ENCODE data around the gene SIGLEC11.
A peak's percentile ranks its signal among the peaks of the same experiment; 100 is the strongest.
"Not testable (repeated sequence)": the region's sequence is repeated elsewhere in the genome, so short reads cannot be mapped to it uniquely, and the experiment has no call there.

Gene SIGLEC11

DNA sequence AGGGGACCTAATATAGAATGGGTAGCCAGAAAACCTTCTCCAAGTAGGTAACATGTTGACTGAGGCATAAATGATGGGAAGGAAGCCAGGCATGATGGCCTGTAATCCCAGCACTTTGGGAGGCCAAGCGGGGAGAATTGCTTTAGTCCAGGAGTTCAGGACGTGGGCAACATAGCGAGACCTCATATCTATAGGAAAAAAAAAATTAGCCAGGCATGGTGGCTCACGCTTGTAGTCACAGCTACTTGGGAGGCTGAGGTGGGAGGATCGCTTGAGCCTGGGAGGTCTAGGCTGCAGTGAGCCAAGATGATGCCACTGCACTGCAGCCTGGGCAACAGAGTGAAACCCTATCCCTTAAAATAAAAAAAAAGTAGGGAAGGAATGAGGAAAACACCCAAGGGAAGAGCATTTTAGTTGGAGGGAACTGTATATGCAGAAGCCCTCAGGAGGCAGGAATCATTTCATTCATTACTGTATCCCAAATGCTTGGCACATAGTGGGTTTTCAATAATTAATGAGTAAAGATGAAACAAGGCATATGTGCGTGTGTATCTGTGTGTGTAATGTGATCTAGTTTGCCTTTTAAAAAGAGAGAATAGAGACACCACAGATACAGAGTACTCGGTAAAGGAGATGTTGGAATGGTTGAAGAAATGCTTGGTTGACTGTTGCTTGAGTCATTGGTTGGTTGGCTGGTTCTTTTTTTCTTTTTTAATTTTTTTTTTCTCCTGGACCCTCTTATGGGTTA, 29.5 kb downstream of the SIGLEC11 start:
- Histone ChIP-seq H3K27ac (ENCODE audit: low read depth, low read length) (no peak overlapping the region), H3K9ac (ENCODE audit: low read length in 5 of 5) (no peak overlapping the region), H3K36me3 (ENCODE audit: control insufficient read depth in 5 of 5, insufficient read depth in 5 of 5, low read length in 5 of 5) (peaks cover 0 to 15% (median 11%) of the 10 kb centered on the region in 5 donors), H3K4me1 (ENCODE audit: control insufficient read depth in 5 of 5, insufficient read depth in 5 of 5, low read length in 5 of 5) (peaks cover 2 to 39% (median 31%) of the 10 kb centered on the region in 5 donors), H3K27me3 (ENCODE audit: control insufficient read depth in 5 of 5, insufficient read depth in 4 of 5, low read length in 5 of 5) (no peaks in the 10 kb centered on the region), H3K4me3 (ENCODE audit: low read depth in 1 of 5, low read length in 5 of 5) (no peak overlapping the region), H3K9me3 (ENCODE audit: control insufficient read depth in 5 of 5, low read length in 5 of 5) (no peaks in the 10 kb centered on the region)

DNA sequence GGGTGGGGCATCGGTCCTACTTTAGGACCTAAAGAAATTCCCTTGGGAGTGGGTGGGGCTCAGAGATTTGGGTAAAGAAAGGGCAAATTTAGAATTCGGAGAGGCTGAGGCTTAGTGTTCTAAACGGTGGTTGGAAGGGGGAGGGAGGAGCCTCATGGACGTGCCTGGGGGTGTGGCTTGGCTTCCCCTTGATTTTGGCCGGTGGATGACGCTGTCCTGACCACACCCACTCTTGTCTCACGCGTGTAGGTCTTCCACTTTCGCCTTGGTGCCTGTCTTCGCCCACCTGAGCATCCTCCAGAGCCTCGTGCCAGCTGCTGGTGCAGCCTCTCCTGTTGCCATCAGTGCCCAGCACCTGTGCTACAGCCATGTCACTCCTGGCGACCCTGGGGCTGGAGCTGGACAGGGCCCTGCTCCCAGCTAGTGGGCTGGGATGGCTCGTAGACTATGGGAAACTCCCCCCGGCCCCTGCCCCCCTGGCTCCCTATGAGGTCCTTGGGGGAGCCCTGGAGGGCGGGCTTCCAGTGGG, 30.4 kb downstream of the SIGLEC11 start:
- Histone ChIP-seq H3K9ac (ENCODE audit: low read length in 5 of 5) (no peak overlapping the region), H3K27ac (ENCODE audit: low read depth, low read length) (peak overlapping the region; percentile 96), H3K4me3 (ENCODE audit: low read depth in 1 of 5, low read length in 5 of 5) (peak overlapping the region in 2 of 5 donors; percentile 34 to 94)

DNA sequence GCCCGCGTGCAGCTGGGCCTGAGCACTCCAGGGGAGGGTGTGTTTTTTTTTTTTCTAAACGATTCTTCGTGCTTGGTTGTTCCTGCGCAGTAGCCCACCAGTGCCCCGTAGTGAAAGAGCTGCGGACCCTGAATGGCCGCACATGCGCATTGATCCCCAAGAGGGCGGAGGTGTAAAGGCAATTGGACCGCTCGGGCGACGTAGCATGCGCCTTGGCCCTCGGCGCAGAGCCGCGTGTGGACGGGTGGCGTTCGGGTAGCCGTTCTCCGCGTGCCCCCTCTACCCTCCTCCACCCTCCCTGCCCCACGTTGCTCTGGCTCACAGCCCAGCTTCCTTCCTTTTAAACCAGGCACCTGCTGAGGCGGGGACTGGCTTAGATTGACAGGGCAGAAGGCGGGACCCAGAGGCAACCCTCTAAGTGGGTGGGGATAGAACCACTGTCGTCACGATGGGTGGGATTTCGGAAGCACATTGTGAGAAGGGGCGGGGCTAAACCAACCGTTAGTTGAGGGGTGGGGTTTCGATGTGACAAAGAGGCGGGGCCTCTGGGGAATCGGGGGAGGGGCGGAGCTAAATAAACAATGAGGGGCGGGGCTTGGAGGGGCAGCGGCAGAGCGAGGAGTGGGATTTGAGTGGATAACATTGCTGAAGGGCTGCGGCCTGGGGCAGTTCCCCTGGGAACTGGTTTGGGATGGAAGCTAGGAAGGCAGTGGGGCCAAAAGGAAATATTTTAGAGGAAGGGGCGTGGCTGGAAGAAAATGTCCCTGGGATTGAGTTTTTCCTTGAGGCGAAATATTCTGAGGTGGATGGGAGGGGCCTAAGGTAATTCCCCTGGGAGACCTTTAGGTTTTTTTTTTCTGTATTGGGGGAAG, 31.1 kb downstream of the SIGLEC11 start:
- Histone ChIP-seq H3K4me1 (ENCODE audit: control insufficient read depth in 5 of 5, insufficient read depth in 5 of 5, low read length in 5 of 5) (peaks cover 2 to 45% (median 31%) of the 10 kb centered on the region in 5 donors), H3K9me3 (ENCODE audit: control insufficient read depth in 5 of 5, low read length in 5 of 5) (no peaks in the 10 kb centered on the region), H3K36me3 (ENCODE audit: control insufficient read depth in 5 of 5, insufficient read depth in 5 of 5, low read length in 5 of 5) (peaks cover 0 to 20% (median 13%) of the 10 kb centered on the region in 5 donors), H3K27ac (ENCODE audit: low read depth, low read length) (peak overlapping the region; percentile 96), H3K9ac (ENCODE audit: low read length in 5 of 5) (peak overlapping the region in 4 of 5 donors; percentile 92 to 96 (median 94)), H3K27me3 (ENCODE audit: control insufficient read depth in 5 of 5, insufficient read depth in 4 of 5, low read length in 5 of 5) (no peaks in the 10 kb centered on the region), H3K4me3 (ENCODE audit: low read depth in 1 of 5, low read length in 5 of 5) (peak overlapping the region; percentile 76 to 94 (median 83))

More for the DNA sequence above, 30.4 kb downstream of the SIGLEC11 start:
- H3K36me3 ChIP-seq (ENCODE audit: control insufficient read depth in 5 of 5, insufficient read depth in 5 of 5, low read length in 5 of 5) = peaks cover 0 to 18% (median 13%) of the 10 kb centered on the region in 5 donors
- no peaks in the 10 kb centered on the region for H3K9me3 ChIP-seq (ENCODE audit: control insufficient read depth in 5 of 5, low read length in 5 of 5)
- peaks cover 2 to 41% (median 31%) of the 10 kb centered on the region in 5 donors for H3K4me1 ChIP-seq (ENCODE audit: control insufficient read depth in 5 of 5, insufficient read depth in 5 of 5, low read length in 5 of 5)
- no peaks in the 10 kb centered on the region for H3K27me3 ChIP-seq (ENCODE audit: control insufficient read depth in 5 of 5, insufficient read depth in 4 of 5, low read length in 5 of 5)

DNA sequence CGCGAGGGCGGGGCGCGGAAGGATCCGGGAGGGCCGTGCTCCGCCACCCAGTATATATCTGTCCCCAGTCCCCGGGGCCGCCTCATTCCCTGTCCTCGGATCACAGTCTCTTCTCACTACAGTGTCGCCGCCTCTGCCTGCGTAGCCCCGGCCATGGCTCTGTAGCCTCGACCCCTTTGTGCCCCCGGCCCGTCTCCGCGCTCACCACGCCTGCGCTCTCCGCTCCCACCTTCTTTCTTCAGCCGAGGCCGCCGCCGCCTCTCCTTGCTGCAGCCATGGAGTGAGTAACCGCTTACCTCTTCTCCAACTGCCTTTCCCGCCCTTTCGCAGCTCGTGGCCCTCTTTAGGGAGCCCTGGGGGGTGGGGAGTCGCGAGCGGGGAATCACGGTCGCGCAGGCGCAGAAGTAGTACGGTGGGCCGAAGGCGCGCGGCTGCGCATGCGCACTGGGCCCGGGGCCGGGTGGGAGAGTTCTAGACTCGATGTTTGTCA, 31.8 kb downstream of the SIGLEC11 start, which contains the start of the genes ATF5 and NUP62:
TSS of gene ATF5 (plus strand) at position 85 of the 490 bp plus-strand sequence. CDS start 1,646 bp downstream, outside the sequence.
TSS of gene NUP62 (minus strand) at position 384 of the 490 bp plus-strand sequence. CDS start 19,697 bp downstream, outside the sequence.
- Histone ChIP-seq H3K27me3 (ENCODE audit: control insufficient read depth in 5 of 5, insufficient read depth in 4 of 5, low read length in 5 of 5) (no peaks in the 10 kb centered on the region), H3K27ac (ENCODE audit: low read depth, low read length) (peak within 1 kb of the TSS; percentile 96), H3K9ac (ENCODE audit: low read length in 5 of 5) (peak within 1 kb of the TSS; percentile 89 to 96 (median 93)), H3K4me3 (ENCODE audit: low read depth in 1 of 5, low read length in 5 of 5) (peak within 1 kb of the TSS; percentile 78 to 94 (median 83)), H3K4me1 (ENCODE audit: control insufficient read depth in 5 of 5, insufficient read depth in 5 of 5, low read length in 5 of 5) (peaks cover 2 to 51% (median 31%) of the 10 kb centered on the region in 5 donors), H3K9me3 (ENCODE audit: control insufficient read depth in 5 of 5, low read length in 5 of 5) (no peaks in the 10 kb centered on the region), H3K36me3 (ENCODE audit: control insufficient read depth in 5 of 5, insufficient read depth in 5 of 5, low read length in 5 of 5) (peaks cover 0 to 26% (median 16%) of the 10 kb centered on the region in 5 donors)

GRCh38 chr19:49927526-49928264, 33.3 kb downstream of the SIGLEC11 start:
- Histone ChIP-seq H3K4me3 (ENCODE audit: low read depth in 1 of 5, low read length in 5 of 5) (peak overlapping the region in 2 of 5 donors; percentile 44 to 83), H3K4me1 (ENCODE audit: control insufficient read depth in 5 of 5, insufficient read depth in 5 of 5, low read length in 5 of 5) (peaks cover 2 to 65% (median 31%) of the 10 kb centered on the region in 5 donors), H3K27me3 (ENCODE audit: control insufficient read depth in 5 of 5, insufficient read depth in 4 of 5, low read length in 5 of 5) (no peaks in the 10 kb centered on the region), H3K27ac (ENCODE audit: low read depth, low read length) (no peak overlapping the region), H3K36me3 (ENCODE audit: control insufficient read depth in 5 of 5, insufficient read depth in 5 of 5, low read length in 5 of 5) (peaks cover 0 to 37% (median 29%) of the 10 kb centered on the region in 5 donors), H3K9ac (ENCODE audit: low read length in 5 of 5) (peak overlapping the region in 2 of 5 donors; percentile 47 to 51), H3K9me3 (ENCODE audit: control insufficient read depth in 5 of 5, low read length in 5 of 5) (no peaks in the 10 kb centered on the region)

DNA sequence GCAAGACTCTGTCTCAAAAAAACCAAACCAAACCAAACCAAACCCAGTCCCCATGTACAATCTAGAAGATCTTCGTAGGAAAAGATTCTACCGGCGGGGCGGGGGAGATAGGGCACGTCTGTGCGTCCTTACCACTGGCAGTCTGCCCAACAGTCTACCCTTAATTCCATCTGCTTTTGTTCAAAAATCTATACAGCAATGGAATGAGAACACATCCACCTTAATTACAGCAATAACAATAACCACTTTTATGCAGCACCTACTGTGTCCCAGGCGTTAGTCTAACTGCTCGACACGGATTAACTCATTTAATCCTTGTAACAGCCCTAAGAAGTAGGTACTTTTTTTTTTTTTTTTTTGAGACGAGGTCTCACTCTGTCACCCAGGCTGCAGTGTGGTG, 34.5 kb downstream of the SIGLEC11 start:
- H3K4me1 ChIP-seq (ENCODE audit: control insufficient read depth in 5 of 5, insufficient read depth in 5 of 5, low read length in 5 of 5) = peaks cover 2 to 67% (median 34%) of the 10 kb centered on the region in 5 donors

GRCh38 chr19:49925486-49925885, 35.5 kb downstream of the SIGLEC11 start:
- Histone ChIP-seq H3K9me3 (ENCODE audit: control insufficient read depth in 5 of 5, low read length in 5 of 5) (no peaks in the 10 kb centered on the region), H3K27me3 (ENCODE audit: control insufficient read depth in 5 of 5, insufficient read depth in 4 of 5, low read length in 5 of 5) (no peaks in the 10 kb centered on the region), H3K4me3 (ENCODE audit: low read depth in 1 of 5, low read length in 5 of 5) (no peak overlapping the region), H3K36me3 (ENCODE audit: control insufficient read depth in 5 of 5, insufficient read depth in 5 of 5, low read length in 5 of 5) (peaks cover 0 to 58% (median 45%) of the 10 kb centered on the region in 5 donors), H3K4me1 (ENCODE audit: control insufficient read depth in 5 of 5, insufficient read depth in 5 of 5, low read length in 5 of 5) (peaks cover 2 to 65% (median 33%) of the 10 kb centered on the region in 5 donors), H3K27ac (ENCODE audit: low read depth, low read length) (no peak overlapping the region), H3K9ac (ENCODE audit: low read length in 5 of 5) (no peak overlapping the region)

More for the DNA sequence above, 34.5 kb downstream of the SIGLEC11 start:
- Histone ChIP-seq H3K36me3 (ENCODE audit: control insufficient read depth in 5 of 5, insufficient read depth in 5 of 5, low read length in 5 of 5) (peaks cover 0 to 48% (median 36%) of the 10 kb centered on the region in 5 donors), H3K9me3 (ENCODE audit: control insufficient read depth in 5 of 5, low read length in 5 of 5) (no peaks in the 10 kb centered on the region), H3K4me3 (ENCODE audit: low read depth in 1 of 5, low read length in 5 of 5) (no peak overlapping the region), H3K27ac (ENCODE audit: low read depth, low read length) (no peak overlapping the region), H3K27me3 (ENCODE audit: control insufficient read depth in 5 of 5, insufficient read depth in 4 of 5, low read length in 5 of 5) (no peaks in the 10 kb centered on the region), H3K9ac (ENCODE audit: low read length in 5 of 5) (no peak overlapping the region)

GRCh38 chr19:49924881-49925210, 36.1 kb downstream of the SIGLEC11 start:
- H3K27me3 ChIP-seq (ENCODE audit: control insufficient read depth in 5 of 5, insufficient read depth in 4 of 5, low read length in 5 of 5); H3K27ac ChIP-seq (ENCODE audit: low read depth, low read length); H3K9me3 ChIP-seq (ENCODE audit: control insufficient read depth in 5 of 5, low read length in 5 of 5); H3K9ac ChIP-seq (ENCODE audit: low read length in 5 of 5); H3K4me3 ChIP-seq (ENCODE audit: low read depth in 1 of 5, low read length in 5 of 5): not testable (repeated sequence)
- Histone ChIP-seq H3K36me3 (ENCODE audit: control insufficient read depth in 5 of 5, insufficient read depth in 5 of 5, low read length in 5 of 5) (peaks cover 0 to 62% (median 48%) of the 10 kb centered on the region in 5 donors), H3K4me1 (ENCODE audit: control insufficient read depth in 5 of 5, insufficient read depth in 5 of 5, low read length in 5 of 5) (peaks cover 2 to 60% (median 28%) of the 10 kb centered on the region in 5 donors)

Measured in subcutaneous abdominal adipose tissue (tissue), 5 donors.